HS-5 (cell line): ENCODE measurements around the gene ITPRIPL2.

Experiments used
- DNase-seq: peaks from one replicate; pipeline ENCODE4 v3.0.0-alpha.2; 2012; ENCODE audit warnings: low read depth

ITPRIPL2 gene

DNA sequence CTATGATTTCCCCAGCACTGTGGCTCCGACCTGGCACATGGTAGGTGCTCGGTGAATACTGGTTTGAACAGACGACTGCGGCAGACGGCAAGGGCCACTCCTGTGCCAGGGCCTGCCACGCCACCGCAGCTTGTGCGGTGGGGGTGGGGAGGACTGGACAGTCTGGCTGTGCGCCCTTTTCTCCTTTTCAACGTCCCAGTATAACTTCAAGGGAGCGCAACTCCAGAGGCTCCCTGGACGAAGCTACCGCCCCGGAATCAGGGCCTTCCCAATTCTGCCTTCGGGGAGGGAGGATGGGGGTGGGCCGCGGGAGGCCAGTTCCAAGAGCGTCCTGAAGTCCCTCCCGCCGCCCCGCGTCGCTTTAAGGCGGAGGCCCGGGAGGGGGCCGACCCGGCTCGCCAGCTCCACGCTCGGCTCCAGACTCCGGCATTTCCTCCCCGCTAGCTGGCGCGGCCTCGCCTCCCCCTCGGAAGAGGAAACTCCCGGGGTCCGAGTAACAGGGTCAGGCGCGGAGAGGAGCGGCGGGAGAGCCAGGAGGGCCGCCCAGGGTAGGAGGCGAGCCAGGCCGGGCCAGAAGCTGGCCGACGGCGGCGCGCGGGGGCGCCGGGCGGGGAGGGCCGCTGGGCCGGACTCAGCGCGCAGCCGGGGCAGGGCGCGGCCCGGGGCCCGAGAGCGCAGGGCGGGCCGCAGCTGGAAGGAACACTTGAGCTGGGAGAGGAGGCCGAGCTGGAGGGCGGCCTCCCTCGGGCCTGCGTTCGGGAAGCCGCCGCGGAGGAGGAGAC, at the start of gene ITPRIPL2:
ITPRIPL2 (plus strand) TSS at position 388 of the 782 bp plus-strand sequence. CDS start 498 bp downstream, outside the sequence.
- DNase-seq = no peak

GRCh38 chr16:19066988-19067348, 46.8 kb upstream of the ITPRIPL2 start:
- no peak for DNase-seq

DNA sequence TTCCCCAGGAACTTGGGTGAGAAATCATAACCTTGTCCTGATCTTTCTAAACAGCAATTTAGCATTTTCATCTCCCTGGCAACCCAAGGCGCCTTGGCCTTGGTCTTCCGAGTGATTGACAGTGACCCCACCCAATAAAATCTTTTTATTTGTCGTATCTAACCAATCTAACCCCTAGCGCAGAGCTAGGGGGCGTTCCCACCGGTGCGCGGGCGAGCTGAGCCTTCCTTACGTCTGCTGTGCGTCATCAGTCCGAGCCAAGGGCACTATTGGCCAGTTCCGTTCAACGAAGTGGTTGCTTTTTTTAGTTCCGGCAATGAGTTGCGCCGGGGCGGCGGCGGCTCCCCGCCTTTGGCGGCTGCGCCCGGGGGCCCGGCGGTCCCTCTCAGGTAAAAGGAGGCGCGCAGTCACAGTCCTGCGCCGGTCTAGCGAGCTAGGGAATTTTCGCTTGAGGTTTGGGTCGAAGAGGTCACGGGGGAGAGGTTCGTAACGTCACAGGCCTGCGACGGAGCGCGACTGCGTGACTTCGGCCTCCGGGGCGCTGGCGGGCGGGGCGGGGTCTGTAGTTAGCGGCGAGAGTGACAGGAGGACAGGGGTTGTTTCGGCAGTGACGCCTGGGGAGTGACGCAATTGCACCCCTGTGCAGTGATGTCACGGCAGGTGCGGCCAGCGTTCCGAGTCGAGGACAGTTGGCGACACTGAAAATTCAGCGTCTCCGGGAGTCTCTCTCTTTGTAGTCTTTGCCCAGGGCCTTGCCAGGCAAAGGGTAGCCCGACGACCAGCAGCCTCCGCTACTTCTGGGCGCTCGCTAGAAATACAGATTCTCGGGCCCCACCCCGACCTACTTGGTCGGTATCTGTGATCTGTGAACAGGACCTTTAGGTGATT, 46.2 kb upstream of the ITPRIPL2 start, which contains the start of gene COQ7:
COQ7 (plus strand) TSS at position 266 of the 888 bp plus-strand sequence; CDS start at position 317, 51 bp downstream.
- DNase-seq = peak; percentile 99

DNA sequence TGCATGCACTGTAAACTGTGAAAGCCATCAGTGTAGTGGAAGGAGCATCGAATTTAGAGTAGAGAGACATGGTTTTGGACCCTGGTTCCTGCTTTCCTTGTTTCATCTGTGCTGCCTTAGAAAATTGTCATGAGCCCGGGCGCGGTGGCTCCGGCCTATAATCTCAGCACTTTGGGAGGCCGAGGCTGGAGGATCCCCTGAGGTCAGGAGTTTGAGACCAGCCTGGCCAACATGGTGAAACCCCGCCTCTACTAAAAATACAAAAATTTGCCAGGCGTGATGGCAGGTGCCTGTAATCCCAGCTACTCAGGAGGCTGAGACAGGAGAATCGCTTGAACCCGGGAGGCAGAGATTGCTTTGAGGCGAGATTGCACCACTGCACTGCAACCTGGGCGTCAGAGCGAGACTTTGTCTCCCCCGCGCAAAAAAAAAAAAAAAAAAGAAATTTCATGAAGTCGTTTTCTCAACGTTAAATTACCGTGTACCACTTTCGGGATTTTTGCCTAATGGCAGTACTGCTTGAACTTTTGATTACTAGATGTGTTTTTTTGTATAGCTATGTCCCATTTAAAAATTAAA, 45.4 kb upstream of the ITPRIPL2 start:
- DNase-seq = no peak

DNA sequence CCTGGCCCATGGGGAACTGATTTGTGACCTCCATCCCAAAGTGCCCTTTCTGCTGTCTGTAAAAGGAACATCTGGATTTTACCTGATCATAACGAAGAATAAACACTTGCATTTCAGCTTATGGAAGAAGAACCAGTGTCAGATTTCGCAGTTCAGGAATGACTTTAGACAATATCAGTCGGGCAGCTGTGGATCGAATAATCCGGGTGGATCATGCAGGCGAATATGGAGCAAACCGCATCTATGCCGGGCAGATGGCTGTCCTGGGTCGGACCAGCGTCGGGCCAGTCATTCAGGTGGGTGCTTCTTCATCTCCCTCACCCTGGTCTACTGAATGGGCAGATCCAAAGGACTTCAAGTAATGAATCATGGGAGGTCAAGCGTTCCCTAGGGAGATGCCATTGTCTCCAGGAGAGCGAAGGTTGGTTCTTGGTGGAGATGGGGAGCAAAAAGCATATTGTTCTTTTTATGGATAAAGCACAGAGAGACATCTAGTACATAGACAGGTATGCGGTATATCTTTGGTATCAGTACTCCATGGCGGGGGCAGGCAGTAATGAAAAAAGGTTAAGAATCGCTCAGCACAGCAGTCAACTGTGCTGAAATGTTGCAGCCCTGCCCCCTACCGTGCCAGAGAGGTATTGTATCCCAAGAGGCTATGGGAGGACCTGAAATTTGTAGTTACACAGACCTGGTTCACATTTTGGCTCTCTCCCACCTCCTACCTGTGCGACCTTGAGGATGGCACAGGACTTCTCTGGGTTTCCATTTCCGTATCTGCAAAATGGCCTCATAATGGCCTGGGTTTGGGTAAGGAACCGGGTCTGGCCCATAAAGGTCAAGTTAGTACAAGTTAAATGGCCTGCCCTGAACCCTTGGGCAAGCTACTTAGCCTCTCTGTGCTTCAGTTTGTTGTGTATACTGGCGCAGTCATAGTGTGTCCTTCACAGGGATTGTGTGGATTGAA, 41.7 kb upstream of the ITPRIPL2 start:
- DNase-seq = no peak

GRCh38 chr16:19073344-19073743, 40.4 kb upstream of the ITPRIPL2 start:
- DNase-seq = no peak

GRCh38 chr16:19073863-19074262, 39.9 kb upstream of the ITPRIPL2 start:
- DNase-seq = no peak

DNA sequence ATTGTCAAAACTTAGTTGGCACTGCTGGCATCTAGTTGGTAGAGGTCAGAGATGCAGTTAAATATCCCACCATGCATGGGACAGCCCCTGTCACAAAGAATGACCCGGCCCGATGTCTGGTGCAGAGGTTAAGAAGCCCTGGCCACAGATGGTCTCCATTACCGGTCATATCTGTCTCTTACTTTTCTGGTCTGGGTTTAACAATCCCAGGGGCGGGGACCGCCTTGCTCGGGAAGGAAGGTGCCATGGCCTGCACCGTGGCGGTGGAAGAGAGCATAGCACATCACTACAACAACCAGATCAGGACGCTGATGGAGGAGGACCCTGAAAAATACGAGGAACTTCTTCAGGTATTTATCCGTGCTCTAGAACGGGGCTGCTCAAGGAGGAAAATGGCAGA, 38.3 kb upstream of the ITPRIPL2 start:
- DNase-seq = no peak

DNA sequence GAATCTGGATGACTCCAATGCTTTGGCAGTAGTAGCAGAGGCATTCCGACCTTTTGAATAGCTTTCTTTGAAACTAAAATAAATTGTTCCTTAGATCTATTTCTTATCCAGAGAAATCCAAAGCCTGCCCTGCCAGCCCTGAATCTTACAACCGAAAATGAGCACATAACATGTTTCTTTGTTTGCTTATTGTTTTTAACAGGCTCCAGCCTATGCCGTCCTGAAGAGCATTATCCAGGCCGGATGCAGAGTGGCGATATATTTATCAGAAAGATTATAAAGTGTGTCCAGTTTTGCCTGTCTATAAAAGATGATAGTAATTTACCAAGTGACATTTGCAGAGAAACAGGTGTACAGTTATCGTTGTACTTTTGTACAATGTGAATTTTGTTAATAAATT, 35.9 kb upstream of the ITPRIPL2 start:
- no peak for DNase-seq

DNA sequence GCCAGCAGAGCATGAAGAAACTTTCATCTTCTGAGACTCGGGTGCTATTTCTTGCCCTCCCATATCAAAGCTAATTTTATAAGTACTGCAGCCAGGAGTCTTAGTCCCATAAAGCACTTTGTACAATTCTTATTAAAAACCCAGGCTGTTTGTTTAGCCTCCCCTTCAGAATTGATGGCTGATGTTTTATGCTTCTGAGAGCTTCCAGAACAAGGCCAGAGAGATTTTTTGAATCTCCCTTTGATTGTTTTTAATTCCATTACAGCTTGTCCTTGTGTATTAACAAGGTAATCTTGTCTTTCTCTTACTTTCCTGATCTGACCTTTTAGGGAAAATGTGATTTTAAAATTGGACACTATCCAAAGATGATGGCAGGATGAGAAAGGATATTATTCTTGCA, 30.1 kb upstream of the ITPRIPL2 start:
- no peak for DNase-seq

- DNase-seq = no peak
Measured at GRCh38 chr16:19084139-19084538, 29.6 kb upstream of the ITPRIPL2 start.

- no peak for DNase-seq
Measured at GRCh38 chr16:19084879-19085278, 28.9 kb upstream of the ITPRIPL2 start.

DNA sequence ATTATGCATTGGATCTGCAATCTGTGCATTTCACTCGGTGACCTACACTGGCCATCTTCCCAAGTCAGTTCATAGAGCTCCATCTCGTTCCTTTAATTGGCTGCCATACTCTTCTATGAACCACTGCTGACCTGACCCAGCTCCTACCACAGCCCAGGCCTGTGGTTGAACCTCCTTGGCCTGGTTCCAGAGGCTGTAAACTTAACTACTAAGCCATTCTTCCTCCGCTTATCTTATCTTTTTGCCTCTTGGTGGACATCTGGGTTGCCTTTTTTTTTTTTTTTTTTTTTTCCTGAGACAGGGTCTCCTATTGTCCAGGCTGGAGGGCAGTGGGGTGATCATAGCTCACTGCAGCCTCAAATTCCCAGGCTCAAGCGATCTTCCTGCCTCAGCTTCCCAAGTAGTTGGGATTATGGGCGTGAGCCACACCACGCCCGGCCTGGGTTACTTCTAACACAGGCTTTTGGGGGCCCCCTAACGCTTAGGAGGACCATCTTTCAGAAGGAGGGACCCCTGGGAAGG, 28.0 kb upstream of the ITPRIPL2 start:
- no peak for DNase-seq

DNA sequence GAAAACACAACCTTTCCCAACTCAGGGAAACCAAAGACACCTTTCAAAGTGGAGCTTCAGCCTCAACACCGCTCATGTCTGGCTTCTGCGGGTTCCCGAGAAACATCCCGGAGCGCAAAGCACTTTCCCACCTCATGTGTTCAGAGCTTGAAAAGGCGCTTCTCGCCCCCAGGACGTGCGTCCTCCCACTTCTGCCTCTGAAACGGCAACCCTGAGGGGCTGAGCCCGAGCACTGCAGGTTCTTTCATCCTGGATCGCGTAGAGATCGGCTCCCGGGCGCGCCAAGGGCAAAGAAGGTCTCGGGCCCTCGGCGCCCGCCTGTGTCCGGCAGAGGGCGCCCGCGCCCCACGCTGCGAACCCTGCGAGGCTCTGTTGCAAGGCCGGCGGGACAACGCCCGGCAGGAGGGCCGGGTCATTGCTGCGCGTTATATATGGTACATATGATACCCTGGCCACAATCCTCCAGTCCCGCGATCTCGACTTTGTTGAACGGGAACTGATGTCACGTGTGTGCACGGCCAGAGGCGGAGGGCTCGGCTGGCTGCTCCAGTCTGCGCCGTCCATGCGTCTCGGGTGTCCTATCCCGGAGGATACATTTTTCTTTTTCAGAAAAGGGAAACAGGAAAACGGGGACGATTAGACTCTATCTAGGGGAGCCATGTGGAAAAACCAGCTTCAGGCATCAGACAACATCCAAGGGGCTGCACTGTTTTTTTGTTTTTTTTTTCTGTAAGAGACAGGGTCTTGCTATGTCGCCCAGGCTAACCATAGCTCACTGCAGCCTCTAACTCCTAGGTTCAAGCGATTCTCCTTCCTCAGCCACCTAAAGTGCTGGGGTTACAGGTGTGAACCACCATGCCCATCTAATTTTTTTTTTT, 27.2 kb upstream of the ITPRIPL2 start:
- DNase-seq = peak; percentile 53

- no peak for DNase-seq
Measured at GRCh38 chr16:19088341-19088916, 25.3 kb upstream of the ITPRIPL2 start.

DNA sequence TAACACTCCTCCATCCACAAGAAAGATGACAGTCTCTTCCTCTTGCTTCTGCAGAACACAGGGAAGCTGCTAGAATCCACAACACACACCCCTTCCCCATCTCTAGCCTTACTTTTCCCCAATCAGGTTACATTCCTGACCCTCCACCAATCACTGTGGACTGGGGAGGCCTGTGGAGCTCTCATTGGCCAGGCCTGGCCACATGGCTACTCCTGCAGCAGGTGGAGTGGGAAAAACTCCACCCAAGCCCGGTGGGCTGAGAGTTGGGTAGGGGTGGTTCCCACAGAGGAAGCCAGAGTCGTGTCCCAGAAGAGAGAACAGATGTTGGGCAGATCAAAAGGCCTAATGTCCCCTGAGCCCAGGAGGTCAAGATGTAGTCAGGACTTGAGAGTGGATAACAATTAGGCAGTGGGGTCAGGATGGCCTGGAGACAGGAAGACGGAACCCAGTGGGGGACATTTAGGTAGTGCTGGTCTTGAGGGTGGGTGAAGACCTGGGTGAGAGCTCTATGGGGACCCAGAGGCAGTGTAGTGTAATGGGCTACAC, 24.3 kb upstream of the ITPRIPL2 start:
- no peak for DNase-seq

GRCh38 chr16:19090916-19091315, 22.8 kb upstream of the ITPRIPL2 start:
- no peak for DNase-seq

- DNase-seq = no peak
Measured at GRCh38 chr16:19092653-19093410, 20.9 kb upstream of the ITPRIPL2 start.
